ENCODE data around the gene PMEPA1. TPM values are rescaled to one million over a fixed set of nuclear protein-coding genes. Genes with fewer than 3 reads are reported as not detected.

PMEPA1 gene
- total and polyA plus RNA-seq, 2 donors (not counting 3 experiments of a cell fraction or from before 2014, with no cell fraction given), result 31.6 to 33.2 TPM

- intact Hi-C loops (cut with micrococcal nuclease), result no loop called here
- H3K27ac ChIP-seq (ENCODE audit: insufficient read depth, low read depth, low read length), result no peak overlapping the region
- no peaks in the 10 kb centered on the region for H3K9me3 ChIP-seq (replicated peaks; ENCODE audit: control insufficient read depth, insufficient read depth, low read length)
- POLR2A ChIA-PET, result no interaction called here
- no peaks in the 10 kb centered on the region for H3K36me3 ChIP-seq (ENCODE audit: control insufficient read depth in 2 of 2, extremely low read depth in 1 of 2, insufficient read depth in 2 of 2, low read length in 2 of 2)
- no peak overlapping the region for H2AFZ ChIP-seq (ENCODE audit: low read depth, low read length)
- DNase-seq (ENCODE audit: low read depth, low spot score), result no peak
- dilution Hi-C loops (cut with MboI; ENCODE audit: extremely low pct_ligation_motif_present, low sequenced_read_pairs), result no loop called here
- H3K9me1 ChIP-seq (replicated peaks; ENCODE audit: control insufficient read depth, extremely low read depth, insufficient read depth, low read length), result no peaks in the 10 kb centered on the region
- H3K4me3 ChIP-seq (replicated peaks in 1 of 3; ENCODE audit: insufficient read depth in 1 of 3, low read depth in 1 of 3, low read length in 3 of 3), result no peak overlapping the region
- H3K79me2 ChIP-seq (ENCODE audit: control insufficient read depth, insufficient read depth, low read length), result peaks cover 32% of the 10 kb centered on the region
- BruUV-seq (replicated peaks), result no TSS peak
- CTCF ChIA-PET, result no interaction called here
- no peak overlapping the region for H3K4me2 ChIP-seq (ENCODE audit: insufficient read depth, low read length)
- H3K27me3 ChIP-seq (ENCODE audit: control insufficient read depth in 2 of 2, insufficient read depth in 2 of 2, low read length in 2 of 2), result no peaks in the 10 kb centered on the region
- H3K9ac ChIP-seq (replicated peaks; ENCODE audit: extremely low read depth, insufficient read depth, low read length), result no peak overlapping the region
- TF ChIP-seq, protein P1, sequence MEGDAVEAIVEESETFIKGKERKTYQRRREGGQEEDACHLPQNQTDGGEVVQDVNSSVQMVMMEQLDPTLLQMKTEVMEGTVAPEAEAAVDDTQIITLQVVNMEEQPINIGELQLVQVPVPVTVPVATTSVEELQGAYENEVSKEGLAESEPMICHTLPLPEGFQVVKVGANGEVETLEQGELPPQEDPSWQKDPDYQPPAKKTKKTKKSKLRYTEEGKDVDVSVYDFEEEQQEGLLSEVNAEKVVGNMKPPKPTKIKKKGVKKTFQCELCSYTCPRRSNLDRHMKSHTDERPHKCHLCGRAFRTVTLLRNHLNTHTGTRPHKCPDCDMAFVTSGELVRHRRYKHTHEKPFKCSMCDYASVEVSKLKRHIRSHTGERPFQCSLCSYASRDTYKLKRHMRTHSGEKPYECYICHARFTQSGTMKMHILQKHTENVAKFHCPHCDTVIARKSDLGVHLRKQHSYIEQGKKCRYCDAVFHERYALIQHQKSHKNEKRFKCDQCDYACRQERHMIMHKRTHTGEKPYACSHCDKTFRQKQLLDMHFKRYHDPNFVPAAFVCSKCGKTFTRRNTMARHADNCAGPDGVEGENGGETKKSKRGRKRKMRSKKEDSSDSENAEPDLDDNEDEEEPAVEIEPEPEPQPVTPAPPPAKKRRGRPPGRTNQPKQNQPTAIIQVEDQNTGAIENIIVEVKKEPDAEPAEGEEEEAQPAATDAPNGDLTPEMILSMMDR (IDR thresholded peaks at IDR 0.05; ENCODE audit: extremely low read depth in 1 of 2, insufficient read depth in 1 of 2, low read depth in 1 of 2, low read length in 2 of 2), result no peak
- H4K20me1 ChIP-seq (replicated peaks; ENCODE audit: control insufficient read depth, extremely low read depth, insufficient read depth, low read length), result no peaks in the 10 kb centered on the region
- H3K4me1 ChIP-seq (ENCODE audit: control insufficient read depth, extremely low read depth, insufficient read depth, low read length), result no peaks in the 10 kb centered on the region
- FAIRE-seq, result no peak
These were observed 43.0 kb downstream of the PMEPA1 start for GRCh38 chr20:57666834-57667157.

DNA sequence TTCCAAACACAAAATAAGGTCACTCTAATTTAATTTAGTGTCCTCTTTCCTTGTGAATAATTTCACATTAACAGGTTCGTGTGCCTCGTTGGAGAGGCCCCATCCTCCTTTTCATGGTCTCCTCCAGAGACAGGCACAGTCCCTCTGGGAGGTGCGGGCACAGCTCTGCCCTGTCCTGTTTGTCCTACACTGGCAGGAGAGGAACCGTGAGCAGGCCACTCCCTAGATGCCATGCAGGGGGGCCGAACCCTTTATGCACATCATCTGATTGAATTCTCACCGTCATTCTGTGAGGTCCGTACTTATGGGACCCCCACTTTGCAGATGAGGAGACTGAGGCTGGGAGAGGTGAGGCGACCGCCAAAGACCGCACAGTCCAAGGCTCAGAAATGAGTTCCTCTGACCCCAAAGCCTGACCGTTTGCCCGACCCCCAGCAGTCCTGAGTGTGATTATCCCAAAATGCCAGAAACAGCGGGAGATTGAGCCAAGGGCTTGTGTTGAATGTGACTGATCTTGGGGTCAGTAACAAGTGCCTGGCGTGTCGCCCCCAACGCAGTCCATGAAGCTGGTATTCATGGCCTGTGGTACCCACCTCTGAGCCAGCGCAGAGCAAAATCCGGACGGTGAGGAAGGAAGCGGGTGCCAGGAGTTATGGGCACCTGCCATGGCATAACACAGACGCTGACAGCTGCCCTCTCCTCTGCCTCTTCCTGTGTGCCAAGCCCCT lies 43.5 kb downstream of the PMEPA1 start:
- H3K79me2 ChIP-seq (ENCODE audit: control insufficient read depth, insufficient read depth, low read length), result peaks cover 33% of the 10 kb centered on the region
- intact Hi-C loops (cut with micrococcal nuclease), result no loop called here
- no peaks in the 10 kb centered on the region for H3K9me1 ChIP-seq (replicated peaks; ENCODE audit: control insufficient read depth, extremely low read depth, insufficient read depth, low read length)
- H3K4me2 ChIP-seq (ENCODE audit: insufficient read depth, low read length), result no peak overlapping the region
- no peak for FAIRE-seq
- no peaks in the 10 kb centered on the region for H4K20me1 ChIP-seq (replicated peaks; ENCODE audit: control insufficient read depth, extremely low read depth, insufficient read depth, low read length)
- no peak overlapping the region for H3K9ac ChIP-seq (replicated peaks; ENCODE audit: extremely low read depth, insufficient read depth, low read length)
- ChIA-PET POLR2A (no interaction called here), CTCF (interaction anchor here (1.1 kb wide), 1 partner anchor 43 kb away, joined by 4 read pairs; no protein-coding TSS in a partner anchor)
- no peak overlapping the region for H3K4me3 ChIP-seq (replicated peaks in 1 of 3; ENCODE audit: insufficient read depth in 1 of 3, low read depth in 1 of 3, low read length in 3 of 3)
- DNase-seq (ENCODE audit: low read depth, low spot score), result no peak
- no peak overlapping the region for H3K27ac ChIP-seq (ENCODE audit: insufficient read depth, low read depth, low read length)
- H3K36me3 ChIP-seq (ENCODE audit: control insufficient read depth in 2 of 2, extremely low read depth in 1 of 2, insufficient read depth in 2 of 2, low read length in 2 of 2), result no peaks in the 10 kb centered on the region
- no peak overlapping the region for H2AFZ ChIP-seq (ENCODE audit: low read depth, low read length)
- H3K9me3 ChIP-seq (replicated peaks; ENCODE audit: control insufficient read depth, insufficient read depth, low read length), result no peaks in the 10 kb centered on the region
- H3K4me1 ChIP-seq (ENCODE audit: control insufficient read depth, extremely low read depth, insufficient read depth, low read length), result no peaks in the 10 kb centered on the region
- no TSS peak for BruUV-seq (replicated peaks)
- H3K27me3 ChIP-seq (ENCODE audit: control insufficient read depth in 2 of 2, insufficient read depth in 2 of 2, low read length in 2 of 2), result no peaks in the 10 kb centered on the region
- dilution Hi-C loops (cut with MboI; ENCODE audit: extremely low pct_ligation_motif_present, low sequenced_read_pairs), result no loop called here
- TF ChIP-seq MYC (IDR thresholded peaks at IDR 0.05; ENCODE audit: low read depth, low read length) (no peak), POLR2AphosphoS5 (IDR thresholded peaks at IDR 0.05; ENCODE audit: insufficient read depth, low read depth, low read length) (no peak), GATA2 (IDR thresholded peaks at IDR 0.05; ENCODE audit: insufficient read depth, insufficient read length, low read depth, low read length) (no peak)
- TF ChIP-seq, protein P1 (IDR thresholded peaks at IDR 0.05; ENCODE audit: extremely low read depth in 1 of 2, insufficient read depth in 1 of 2, low read depth in 1 of 2, low read length in 2 of 2), result no peak

All from endothelial cell of umbilical vein (primary cell).